HG03565 (cell line): ENCODE measurements around the gene ZGRF1.
"Not testable (repeated sequence)": the region's sequence is repeated elsewhere in the genome, so short reads cannot be mapped to it uniquely, and the experiment has no call there.

Experiments
- ATAC-seq: cut with Tn5 transposase; IDR thresholded peaks from one replicate; pipeline ENCODE4 v1.9.1; 2021; ENCODE audit warnings: mild to moderate bottlenecking, moderate library complexity; ENCODE audit not compliant: unreplicated experiment

The ZGRF1 gene, protein sequence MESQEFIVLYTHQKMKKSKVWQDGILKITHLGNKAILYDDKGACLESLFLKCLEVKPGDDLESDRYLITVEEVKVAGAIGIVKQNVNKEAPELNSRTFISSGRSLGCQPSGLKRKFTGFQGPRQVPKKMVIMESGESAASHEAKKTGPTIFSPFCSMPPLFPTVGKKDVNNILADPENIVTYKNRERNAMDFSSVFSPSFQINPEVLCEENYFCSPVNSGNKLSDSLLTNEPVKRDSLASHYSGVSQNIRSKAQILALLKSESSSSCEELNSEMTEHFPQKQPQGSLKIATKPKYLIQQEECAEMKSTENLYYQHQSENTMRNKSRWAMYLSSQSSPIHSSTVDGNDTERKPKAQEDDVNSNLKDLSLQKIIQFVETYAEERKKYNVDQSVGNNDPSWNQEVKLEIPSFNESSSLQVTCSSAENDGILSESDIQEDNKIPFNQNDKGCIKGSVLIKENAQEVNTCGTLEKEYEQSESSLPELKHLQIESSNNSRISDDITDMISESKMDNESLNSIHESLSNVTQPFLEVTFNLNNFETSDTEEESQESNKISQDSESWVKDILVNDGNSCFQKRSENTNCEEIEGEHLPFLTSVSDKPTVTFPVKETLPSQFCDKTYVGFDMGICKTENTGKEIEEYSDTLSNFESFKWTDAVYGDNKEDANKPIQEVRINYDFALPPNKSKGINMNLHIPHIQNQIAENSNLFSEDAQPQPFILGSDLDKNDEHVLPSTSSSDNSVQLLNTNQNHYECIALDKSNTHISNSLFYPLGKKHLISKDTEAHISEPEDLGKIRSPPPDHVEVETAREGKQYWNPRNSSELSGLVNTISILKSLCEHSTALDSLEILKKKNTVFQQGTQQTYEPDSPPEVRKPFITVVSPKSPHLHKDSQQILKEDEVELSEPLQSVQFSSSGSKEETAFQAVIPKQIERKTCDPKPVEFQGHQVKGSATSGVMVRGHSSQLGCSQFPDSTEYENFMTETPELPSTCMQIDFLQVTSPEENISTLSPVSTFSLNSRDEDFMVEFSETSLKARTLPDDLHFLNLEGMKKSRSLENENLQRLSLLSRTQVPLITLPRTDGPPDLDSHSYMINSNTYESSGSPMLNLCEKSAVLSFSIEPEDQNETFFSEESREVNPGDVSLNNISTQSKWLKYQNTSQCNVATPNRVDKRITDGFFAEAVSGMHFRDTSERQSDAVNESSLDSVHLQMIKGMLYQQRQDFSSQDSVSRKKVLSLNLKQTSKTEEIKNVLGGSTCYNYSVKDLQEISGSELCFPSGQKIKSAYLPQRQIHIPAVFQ (N-terminal part only)

DNA sequence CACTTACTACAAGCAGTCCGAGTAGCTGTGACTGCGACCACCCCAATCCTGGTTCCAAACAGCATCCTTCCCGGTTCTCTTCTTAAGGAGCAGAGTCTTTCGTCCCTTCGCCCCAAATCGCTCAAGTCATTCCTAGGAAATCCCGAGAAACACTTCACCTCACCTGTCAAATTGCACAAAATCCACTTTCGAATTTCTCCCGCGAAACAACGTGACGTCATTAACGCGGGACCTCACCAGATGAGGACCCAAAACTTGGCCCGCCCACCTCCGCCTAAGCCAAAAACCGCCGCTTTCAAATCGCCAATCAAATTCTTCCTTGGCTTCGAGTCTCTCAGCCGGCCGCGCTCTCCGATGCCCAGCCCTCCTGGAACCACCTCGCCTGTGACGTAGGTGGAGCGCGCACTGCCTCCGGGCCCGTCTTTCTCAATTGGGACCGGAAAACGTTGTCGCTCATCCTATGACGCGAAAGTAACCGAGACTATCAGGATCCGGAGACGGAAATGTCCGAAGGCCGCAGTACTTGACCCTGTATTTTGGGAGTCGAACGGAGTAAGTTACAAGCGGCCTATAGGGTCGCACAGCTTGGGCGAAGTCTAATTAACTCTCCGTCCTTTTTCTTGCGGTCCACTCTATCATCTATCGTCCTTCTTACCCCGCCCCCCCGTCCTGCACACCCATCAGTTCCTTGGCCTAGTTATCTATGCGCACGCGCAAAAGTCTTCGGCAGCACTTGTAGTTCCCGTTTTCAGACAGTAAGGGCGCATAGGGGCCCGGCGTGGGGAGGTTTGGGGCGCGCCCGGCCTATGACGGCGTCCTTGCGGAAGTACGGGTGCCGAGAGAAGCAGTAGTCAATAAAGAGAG, at the start of gene ZGRF1, which contains the start of gene LARP7:
Gene ZGRF1 (minus strand): TSS at position 222 of the 864 bp plus-strand sequence. CDS start 3,733 bp downstream, outside the sequence.
Gene LARP7 (plus strand): TSS at position 456 of the 864 bp plus-strand sequence. CDS start 7,527 bp downstream, outside the sequence.
- ATAC-seq = peak; percentile 83

DNA sequence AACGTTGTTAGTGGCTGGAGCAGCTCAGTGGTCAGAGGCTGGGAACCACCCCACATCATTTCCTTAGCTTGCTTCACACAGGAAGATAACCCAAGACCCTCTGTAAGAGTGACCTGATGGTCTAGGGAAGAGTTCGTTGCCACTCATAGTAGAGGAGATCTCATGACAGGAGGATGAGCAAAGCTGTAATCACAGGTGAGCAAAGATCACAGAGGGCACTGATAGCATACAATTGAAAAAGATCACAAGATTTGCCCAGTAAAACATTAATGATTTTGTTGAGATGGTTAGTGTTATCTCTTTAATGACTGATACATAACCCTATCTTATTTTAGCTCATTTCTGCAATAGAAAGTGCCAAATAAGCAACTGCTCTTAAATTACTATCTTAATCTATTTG, 44.3 kb upstream of the ZGRF1 start:
- ATAC-seq = no peak

DNA sequence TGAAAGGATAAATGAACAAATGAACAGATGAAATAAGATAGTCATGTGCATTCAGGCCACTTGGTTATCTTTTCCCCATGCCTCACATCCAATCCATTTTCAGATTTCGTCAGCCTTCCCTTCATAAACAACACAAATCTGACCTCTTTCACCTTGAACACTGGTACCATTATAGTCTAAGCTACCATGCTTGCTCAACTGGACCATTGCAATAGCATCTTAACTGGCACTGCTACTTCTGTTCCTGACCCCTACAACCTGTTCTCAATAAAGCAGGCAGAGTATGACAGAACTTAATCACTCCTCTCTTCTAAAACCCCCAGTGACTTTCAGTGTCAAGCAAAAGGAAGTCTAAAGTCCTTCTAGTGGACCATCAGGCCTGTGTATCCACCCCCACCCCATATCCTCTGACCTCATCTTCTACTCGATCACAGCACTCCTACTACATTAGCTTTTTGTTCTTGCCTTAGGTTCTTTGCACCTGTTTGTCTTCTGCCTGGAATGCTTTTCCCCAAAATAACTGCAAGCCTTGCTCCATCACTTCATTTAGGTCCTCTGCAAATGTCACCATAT, 40.9 kb upstream of the ZGRF1 start:
- no peak for ATAC-seq

DNA sequence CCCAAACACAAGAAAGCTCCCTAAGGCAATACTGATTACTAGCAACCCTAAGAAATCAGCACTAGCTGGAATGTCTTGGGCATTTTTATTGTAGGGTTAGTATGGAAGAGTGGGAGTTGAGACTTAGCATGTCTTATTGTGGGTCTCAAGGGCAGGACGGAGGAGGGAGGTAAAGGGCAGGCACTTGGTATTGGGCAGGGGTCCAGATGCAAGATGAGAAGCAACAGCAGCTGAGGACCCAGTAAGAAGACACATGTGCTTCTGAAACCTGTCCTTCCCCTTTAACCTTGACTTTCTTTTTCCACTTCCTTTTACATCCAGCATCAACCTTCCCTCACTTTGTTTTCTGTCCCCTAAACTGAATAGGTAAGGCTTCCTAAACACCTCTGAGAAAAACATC, 37.7 kb upstream of the ZGRF1 start:
- ATAC-seq = no peak

DNA sequence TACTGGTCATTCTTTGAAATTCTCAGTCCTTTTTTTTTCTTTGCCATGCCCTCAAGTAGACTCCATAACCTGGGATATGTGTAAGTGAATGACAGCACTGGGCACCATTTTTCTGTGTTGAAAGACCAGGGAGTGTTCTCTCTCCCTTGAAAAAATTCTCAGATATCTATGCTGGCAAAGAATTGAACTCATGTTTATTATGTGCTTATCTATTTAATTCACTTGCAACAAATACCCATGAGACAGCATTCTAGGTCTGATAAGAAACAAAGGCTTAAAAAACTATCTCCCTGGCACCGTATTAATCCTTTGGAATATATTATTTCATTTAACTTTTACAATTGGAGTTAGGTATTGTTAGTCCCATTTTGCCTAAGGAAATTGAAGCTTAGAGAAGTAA, 37.0 kb upstream of the ZGRF1 start:
- no peak for ATAC-seq

DNA sequence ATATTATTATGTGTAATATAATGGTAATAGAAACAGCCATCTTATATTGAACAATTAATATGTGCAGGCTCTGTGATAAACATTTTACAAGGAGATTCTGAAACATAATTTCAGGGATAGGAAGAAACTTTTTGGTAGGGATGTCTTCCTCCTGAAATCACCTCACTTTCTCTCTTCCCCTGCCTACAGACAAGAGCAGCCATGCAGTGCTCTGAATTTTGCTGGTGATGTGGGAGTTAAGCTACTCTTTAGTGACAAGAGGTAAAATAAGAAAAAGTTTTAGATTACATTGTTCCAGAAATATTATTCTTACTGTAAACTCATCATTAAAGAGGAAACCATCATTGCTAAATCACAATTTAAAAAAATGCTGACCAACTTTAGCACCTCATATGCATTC, 36.4 kb upstream of the ZGRF1 start:
- ATAC-seq = no peak

GRCh38 chr4:112668131-112668530, 31.4 kb upstream of the ZGRF1 start:
- ATAC-seq = no peak

GRCh38 chr4:112664611-112665010, 27.9 kb upstream of the ZGRF1 start:
- no peak for ATAC-seq

DNA sequence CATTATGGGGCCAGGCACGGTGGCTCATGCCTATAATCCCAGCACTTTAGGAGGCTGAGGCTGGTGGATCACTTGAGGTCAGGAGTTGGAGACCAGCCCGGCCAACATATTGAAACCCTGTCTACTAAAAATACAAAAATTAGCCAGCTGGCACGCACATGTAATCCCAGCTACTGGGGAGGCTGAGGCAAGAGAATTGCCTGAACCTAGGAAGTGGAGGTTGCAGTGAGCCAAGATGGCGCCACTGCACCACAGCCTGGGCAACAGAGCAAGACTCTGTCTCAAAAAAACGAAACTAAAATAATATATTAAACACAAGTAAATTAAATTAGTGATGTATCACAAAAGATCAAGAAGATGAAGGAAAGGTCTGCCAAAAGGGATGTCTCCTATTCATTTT, 19.4 kb upstream of the ZGRF1 start:
- ATAC-seq = not testable (repeated sequence)

DNA sequence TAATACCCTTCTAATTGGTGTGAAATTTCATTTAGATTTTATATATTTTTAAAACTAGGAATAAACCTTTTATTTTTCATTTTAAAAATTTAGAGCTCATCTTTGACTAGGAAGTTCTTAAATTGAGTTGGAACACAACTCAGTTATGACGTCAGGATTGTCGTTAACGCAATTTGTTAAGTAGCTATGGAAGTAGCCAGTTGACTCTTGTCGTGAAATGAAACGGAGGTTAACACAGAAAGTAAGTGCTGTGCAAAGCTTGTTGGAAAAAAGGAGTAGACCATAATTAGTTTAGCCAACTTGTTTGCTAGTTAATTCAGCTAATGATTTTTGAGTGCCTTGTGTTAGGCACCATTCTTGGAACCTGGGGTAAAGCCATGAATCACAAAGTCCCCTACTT, 18.6 kb upstream of the ZGRF1 start:
- no peak for ATAC-seq

GRCh38 chr4:112652216-112652615, 15.5 kb upstream of the ZGRF1 start:
- ATAC-seq = no peak

DNA sequence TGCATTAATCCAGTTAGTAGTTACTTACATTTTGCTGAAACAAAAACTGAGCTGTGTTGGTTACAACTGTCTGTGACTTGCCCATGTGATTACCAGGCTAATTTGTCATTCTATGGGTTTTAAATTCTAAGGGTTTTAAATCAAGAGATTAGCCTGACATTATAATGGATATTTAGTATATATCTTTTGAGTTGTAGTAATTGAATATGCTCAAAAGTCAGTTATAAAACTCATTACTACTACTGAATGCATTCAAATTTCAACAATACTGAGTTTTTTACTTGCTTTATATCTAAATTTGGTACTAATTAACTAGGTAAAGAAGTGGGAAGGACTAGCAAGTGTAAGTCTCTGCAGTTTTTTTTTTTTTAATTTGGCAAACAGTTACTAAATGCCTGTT, 14.9 kb upstream of the ZGRF1 start:
- no peak for ATAC-seq

DNA sequence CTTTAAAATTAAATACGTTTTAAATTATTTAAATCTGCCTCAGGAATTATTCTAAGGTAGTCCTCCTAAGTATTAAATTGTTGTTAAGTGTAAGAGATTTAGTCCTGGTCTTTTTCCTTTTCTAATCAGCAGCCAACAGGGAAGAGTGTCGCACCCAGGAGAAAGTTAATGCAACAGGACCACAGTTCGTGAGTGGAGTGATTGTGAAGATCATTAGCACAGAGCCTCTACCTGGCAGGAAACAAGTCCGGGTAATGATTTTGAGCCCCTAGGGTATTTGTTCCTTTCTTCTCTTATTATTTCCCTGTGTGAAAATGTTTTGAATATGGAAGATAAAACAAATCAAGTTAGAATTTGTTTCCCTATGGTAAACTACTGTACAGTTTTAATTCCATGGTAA, 13.6 kb upstream of the ZGRF1 start:
- no peak for ATAC-seq

- no peak for ATAC-seq
Measured at GRCh38 chr4:112649055-112649408, 12.3 kb upstream of the ZGRF1 start.

DNA sequence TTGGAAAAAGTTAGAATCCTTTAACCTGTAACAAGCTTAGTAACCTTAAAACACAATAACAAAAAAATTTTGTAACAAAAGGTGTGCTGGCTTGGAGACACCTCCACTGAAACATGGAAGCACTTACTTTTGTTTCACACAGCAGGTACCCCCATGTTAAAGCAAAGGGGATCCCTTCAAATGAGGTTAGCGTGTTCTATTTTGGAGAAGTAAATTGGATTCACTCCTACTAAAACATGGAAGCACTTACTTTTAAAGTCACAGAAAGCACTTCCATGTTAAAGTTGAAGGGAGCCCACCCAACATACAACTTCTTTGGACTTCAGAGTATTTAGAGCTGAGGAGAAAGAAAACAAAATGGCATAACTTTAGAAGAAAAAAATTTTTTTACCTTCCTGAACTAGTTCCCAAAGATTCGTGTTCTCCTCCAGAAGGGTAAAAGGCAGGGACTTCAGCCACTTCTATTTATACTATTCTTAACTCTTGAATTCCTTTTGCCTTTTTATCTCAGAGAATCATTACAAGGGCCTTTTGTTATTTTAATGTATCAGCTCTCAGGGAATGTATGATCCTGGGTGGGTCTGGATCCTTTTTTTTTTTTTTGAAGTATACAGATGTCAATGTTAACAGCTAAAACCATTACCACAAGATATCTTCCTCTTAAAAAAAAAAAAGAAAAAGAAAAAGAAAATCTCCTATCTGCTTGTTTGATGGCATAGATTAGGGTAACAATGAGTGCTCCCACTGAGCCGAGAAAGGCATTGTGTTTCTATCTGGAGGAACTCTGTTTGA, 11.8 kb upstream of the ZGRF1 start:
- no peak for ATAC-seq

DNA sequence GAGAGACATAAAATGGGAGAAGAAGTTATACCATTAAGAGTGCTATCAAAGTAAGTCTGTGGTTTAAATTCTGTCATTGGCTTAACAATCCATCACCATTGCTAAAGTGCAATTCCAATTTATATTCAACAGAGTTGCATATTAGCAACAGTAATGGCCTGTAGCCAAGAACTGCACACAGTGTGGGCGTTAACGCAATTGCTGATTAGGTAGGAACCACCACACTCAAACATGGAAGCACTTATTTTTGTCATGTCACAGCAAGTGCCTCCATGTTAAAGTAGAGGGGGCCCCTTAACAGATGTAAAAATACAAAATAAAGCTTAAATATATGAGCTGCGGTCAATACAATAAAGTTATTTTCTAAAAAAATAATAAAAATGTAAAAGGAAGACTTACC, 11.1 kb upstream of the ZGRF1 start:
- ATAC-seq = no peak

DNA sequence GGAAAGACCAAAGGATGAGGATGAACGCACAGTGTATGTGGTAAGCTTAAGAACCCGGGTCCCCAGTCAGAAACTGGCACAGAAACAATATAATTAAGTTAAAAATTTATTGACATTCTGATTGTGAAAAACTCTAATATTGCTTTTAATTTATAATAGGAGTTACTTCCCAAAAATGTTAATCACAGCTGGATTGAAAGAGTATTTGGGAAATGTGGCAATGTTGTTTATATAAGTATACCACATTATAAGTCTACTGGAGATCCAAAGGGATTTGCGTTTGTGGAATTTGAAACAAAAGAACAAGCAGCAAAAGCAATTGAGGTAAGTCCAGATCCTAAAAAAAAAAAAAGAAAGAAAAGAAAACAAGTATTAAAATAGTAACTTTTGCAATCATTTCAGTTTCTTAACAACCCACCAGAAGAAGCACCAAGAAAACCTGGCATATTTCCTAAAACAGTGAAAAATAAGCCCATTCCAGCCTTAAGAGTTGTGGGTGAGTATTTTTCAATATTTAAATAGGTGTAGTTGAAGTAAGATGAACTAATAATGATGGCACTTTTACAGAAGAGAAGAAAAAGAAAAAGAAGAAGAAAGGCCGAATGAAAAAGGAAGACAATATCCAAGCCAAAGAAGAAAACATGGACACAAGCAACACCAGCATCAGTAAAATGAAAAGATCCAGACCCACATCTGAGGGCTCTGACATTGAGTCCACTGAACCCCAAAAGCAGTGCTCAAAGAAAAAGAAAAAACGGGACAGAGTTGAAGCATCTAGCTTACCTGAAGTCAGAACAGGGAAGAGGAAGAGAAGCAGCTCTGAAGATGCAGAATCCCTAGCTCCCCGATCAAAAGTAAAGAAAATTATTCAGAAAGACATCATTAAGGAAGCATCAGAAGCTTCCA, 10.2 kb upstream of the ZGRF1 start:
- ATAC-seq = no peak
